Measurements from ENCODE around the gene ZFAND3. TPM values are rescaled to one million over a fixed set of nuclear protein-coding genes. Genes with fewer than 3 reads are reported as not detected.

Gene ZFAND3
- polyA plus RNA-seq, 3 donors: 144 to 156 (median 149) TPM

DNA sequence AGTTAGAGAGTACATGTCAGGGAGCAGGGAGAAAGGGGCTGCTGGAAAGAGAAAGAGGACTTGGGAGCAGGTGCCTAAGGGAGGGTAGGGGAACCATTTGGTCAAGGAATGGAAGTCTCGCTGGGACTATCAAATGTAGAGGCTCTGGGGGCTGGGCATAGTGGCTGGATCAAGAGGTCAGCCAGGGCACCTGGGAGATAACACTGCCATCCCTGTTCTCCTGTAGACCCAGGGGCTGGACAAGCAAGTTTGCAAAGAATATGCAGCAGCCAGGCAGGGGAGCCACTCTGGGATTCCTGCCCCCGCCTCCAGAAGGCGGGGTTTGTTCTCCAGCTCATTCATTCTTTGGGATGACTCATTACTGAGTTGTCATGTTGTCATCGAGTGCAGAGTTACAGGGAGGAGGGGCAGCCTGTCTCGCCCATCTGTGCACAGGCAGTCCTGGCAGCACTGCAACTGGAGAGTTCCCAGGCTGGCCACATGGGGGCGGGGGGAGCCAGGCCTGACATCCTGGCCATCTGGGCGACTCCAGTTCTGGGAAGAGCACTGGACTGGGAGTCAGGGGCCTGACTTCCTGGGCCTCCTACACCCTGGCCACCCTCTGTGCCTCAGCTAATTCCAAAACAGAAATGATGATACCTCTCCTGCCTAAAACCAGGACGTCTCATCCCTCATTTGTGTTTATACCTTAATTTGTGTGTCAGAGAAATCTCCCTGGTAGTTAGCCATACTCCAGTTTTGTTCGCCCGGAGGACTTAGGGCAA lies 28.2 kb upstream of the ZFAND3 start:
- DNase-seq: peak; percentile 85

DNA sequence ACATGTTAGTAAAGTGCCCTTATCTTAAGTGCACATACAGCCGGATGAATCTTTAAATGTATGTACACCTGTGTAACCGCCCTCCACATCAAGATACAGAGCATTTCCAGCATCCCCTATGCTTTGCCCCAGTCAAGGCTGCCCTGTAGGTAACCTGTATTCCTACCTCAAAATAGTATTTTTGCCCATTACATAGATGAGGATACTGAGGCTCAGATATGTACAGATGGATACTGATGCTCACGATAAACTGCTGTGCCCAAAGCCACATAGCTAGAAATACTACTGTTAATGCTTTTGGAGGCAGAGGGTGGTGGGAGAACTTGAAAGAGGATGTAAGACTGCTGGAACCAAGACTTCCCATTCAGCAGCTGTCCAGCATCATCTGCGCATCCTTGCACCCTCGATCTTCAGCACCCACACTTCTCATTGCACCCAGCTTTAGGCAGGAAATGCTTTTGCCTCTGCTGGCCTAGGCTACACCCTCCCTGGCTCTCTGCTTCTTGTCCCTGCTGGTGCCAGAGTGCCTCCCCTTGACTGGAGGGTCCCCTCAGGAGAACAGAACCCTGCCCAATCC lies 27.0 kb upstream of the ZFAND3 start:
- no peak for DNase-seq

DNA sequence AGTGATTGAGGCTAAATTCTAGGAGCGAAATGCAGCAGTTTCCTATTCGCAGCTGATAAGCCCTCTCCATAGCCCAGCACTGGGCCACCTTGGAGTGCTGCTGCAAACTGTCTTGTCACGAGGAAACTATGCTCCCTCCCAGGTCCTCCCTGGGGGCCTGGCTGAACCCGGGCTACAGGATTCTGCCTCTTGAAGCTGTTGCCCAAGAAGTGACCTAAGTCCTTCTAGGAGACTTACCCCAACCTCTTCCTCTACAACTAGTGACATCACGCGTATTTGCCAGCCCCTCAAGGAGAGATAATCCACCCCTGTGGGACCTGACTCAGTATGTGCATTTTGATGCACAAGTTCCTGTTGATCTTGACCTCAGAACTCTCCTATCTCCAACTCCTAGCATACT lies 26.5 kb upstream of the ZFAND3 start:
- DNase-seq: no peak

DNA sequence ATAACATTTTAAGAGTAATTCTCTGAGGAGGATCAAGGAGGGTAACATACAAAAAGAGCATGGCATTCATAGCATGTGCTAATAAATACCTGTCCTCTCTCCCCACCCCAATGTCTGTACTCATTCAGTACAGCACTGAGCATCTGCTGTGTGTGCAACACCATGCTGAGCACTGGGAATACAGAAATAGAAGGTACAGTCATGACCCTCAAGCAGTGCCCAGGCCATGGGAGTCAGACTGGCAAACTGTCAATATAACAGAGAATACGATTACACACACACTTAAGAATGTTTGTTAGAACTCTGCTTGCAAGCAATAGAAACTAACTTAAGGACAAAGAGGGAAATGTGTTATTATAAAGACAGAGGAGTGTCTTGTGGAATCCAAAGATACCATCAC lies 24.7 kb upstream of the ZFAND3 start:
- DNase-seq: no peak

DNA sequence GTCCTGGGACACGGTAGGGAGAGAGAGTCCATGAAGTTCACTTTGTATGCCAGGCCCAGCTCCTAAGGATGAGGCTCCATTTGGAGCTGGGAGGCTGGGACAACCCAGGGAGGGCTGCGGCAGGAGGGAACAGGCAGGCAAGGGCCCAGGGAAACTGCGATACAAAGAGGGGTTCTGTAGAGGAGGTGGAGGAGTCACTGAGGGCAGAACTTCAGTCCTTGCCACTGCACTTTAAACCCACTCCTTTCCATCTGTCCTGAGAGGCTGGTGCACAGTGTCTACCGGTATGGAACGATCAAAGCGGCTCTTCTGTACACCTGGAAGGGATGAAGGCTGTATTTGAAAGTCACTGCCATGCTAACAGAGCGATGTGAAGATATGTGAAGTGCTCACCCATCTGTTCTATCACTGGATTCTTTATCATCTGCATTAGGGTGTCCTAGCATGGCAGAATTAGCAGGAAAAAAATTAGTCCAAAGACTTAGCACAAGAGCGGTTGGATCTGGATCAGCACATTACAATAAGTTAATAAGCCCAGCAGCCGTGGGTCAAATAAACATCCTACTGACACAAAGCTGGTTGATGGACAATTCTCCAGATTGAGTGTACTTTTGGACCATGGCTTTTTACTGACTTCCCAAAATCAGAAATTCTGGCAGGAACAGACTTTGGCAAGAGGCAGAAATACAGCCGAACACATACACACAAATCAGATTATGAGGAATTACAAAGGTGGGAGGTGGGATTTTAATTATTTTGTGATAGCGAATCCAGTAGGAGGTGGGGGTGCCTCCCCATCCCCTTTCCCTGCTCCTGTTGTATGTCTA lies 20.9 kb upstream of the ZFAND3 start:
- no peak for DNase-seq

- no peak for DNase-seq
Observed at GRCh38 chr6:37799263-37799644, 20.3 kb upstream of the ZFAND3 start.

GRCh38 chr6:37800703-37801604 lies 18.6 kb upstream of the ZFAND3 start:
- no peak for DNase-seq

DNA sequence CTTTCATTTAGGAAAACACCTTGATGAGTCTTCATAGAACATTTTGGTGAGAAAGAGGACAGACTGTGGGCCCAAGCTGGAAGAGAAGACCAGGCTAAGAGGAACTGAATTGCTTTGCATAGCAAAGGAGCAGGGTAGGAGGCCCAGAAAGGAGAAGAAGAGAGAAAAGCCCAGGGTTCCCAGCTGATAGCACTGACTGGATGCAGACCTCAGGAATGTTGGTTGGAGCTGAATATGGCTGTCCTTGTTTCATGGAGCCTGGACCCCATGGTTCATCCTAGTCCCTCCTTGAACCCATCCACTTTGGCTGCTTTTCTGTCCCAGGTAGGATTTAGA lies 18.0 kb upstream of the ZFAND3 start:
- DNase-seq: no peak

GRCh38 chr6:37802810-37803209 lies 16.7 kb upstream of the ZFAND3 start:
- no peak for DNase-seq

DNA sequence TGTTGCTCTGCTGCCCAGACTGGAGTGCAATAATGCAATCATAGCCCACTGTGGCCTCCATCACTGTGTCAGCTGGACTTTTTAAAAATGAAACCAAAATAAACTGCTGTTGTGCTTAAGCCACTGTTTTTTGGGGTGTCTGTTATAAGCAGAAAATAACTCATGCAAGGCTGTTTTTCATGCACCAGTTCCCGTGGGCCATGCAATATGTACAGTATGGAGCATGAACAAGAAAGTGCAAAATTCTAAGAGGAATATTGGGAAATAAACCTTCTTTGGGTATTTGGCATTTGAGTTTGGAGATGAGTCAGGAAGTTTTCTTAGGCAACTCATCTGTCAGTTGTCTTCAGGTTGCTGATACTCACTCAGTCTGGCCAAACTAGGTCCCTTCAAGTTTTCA lies 14.9 kb upstream of the ZFAND3 start:
- DNase-seq: no peak

- no peak for DNase-seq
Observed at GRCh38 chr6:37806213-37806612, 13.3 kb upstream of the ZFAND3 start.

- DNase-seq: peak; percentile 86
Observed at GRCh38 chr6:37807656-37808055, 11.9 kb upstream of the ZFAND3 start.

DNA sequence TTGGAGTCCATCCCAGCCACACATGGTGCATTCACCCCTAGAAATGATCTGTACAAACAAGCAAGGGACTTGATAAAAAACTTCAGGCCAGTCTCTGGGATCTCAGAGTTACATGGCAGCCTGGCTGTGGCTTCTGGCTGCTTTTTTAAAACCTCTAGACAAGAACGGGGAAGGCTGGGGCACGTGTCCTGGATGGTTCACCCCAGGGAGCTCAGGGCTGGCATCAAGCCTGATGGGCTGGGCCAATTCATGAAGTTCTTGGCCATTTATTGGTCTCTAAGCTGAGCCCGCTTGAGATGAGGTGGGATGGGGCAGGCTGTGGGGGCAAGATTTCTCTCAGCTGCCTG lies 10.4 kb upstream of the ZFAND3 start:
- no peak for DNase-seq

GRCh38 chr6:37812841-37813240 lies 6.7 kb upstream of the ZFAND3 start:
- no peak for DNase-seq

DNA sequence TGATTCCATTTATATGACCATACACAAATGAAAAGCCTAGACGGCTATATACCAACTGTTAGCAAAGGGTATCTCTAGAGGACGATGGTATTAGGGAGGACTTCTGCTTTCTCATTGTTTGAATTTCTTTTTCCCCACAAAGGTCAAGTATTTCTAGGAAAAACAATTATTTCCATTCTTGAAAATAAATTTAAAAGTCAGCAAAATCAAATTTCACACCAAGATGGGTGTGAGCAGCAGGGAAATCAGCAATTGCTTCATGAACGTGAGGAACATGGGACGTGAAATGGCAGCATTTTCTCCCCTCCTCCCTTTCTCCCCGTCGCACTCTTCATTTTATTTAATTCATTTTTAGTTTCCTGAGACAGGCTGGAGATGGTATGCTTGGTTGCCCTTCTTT lies 5.2 kb upstream of the ZFAND3 start:
- DNase-seq: no peak

DNA sequence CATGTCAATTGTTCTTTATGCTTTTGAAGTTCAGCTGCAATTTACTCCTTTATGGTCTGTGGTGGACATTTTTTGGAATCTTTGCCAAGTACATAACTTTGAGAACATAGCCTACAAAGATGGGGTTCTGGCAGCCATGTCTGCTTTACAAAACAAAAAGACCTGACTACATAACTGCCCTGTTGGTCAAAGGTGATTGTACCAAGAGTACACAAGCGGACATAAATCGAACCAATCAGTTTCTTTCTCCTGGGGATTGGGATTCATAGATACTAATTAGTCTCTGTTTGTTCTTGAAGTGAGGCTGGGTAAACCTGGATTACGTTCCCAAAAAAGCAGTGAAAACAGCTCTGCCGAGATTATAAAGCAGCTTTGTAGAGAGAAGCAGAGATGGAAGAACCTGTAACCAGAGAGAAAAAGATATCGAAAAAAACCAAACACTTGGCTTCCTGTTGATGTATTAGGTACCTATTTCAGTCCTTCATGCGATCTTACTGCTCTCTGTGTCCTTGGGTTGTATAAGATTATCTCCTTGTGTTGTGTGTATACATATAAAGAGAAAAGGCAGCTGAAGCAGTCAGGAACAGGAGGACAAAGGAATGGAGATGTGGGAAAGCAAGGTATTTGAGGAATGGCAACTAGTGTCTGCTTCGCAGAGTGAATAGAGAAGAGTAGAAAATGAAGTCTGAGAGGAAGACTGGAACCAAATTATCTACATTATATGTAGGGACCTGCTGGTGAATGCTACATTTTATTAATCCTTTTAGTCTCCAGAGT lies 2.7 kb upstream of the ZFAND3 start:
- no peak for DNase-seq

DNA sequence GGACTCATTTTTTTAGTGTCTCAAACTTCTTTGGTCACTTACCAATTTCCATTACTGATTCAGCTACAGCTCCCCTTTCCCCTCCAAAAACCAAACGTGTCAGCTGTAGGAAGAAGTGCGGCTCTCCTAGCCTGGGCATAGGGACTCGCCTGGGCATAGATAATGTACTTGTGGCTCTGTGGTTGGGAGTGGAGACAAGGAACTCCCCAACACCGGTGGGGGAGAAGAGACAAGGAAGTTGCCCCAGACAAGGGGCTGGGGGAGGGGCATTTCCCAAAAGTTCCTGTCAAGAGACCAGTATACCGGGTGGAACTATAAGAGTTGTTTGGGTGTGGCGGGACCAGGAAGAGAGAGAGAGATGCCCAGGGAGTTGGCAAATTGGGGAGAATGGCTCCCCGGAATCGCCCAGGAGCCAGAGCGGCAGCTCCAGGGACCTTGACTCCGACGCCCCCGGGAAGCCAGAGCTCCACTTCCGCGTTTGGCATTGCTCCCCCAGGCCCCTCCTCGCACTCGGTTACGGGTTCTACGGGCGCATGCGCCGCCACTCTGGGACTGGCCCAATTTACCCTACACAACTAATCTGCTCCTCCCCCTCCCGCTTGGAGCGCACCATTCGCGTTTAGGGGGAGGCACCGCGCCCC lies 871 bp upstream of the ZFAND3 start:
- peak; percentile 96 for DNase-seq

GRCh38 chr6:37819802-37820717 lies 533 bp downstream of the ZFAND3 start:
- DNase-seq: no peak

DNA sequence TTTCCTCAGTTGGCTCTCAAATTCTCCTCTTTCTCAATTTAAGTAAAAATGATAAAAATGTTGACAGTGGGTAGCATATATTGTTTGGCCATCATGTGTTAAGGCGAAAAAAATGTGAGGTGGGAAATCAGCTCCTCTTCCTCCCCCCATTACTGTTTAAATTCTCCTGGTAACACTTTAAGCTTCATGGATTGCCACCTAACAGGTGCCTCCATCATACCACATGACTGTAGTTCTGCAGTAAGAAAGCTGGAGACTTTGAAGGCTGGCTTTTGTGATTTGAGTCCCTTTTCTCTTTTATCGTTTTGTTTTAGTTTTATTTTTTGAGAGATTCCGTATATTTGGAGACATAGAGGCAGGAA lies 1.2 kb downstream of the ZFAND3 start:
- no peak for DNase-seq

DNA sequence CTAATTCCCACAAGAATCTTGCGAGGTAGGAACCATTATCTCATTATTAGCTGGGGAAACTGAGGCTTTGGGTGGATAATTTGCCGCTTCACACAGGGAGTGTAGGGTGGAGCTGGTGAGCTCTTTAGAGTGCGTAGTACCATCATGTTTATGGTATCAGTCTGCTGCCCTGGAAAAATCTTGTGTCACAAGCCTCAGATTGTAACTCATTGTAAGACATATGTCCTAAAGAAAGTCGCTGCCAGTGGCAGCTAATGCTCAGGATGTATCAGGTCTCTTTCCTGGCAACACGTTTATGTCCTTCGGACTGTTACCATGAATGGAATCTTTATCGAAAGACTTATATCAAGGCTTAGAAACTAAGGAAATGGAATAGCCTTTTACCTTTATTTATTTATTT lies 1.9 kb downstream of the ZFAND3 start:
- DNase-seq: no peak
